Glutamatergic neuron (in vitro differentiated cells): ENCODE measurements around the gene OR5B3. TPM values are rescaled to one million over a fixed set of nuclear protein-coding genes. Genes with fewer than 3 reads are reported as not detected.

ENCODE experiments used
- DNase-seq: peaks from one replicate; pipeline ENCODE4 v3.0.0; 2022
- H3K27ac Mint-ChIP-seq: one replicate; pipeline ENCODE4 v1.8.0; 2020; ENCODE audit warnings: mild to moderate bottlenecking, mixed read lengths, inconsistent platforms; ENCODE audit not compliant: unreplicated experiment
- H3K27me3 Mint-ChIP-seq: one replicate; pipeline ENCODE4 v1.8.0; 2020; ENCODE audit warnings: mild to moderate bottlenecking, moderate library complexity, mixed read lengths, inconsistent platforms; ENCODE audit not compliant: unreplicated experiment
- H3K36me3 Mint-ChIP-seq: one replicate; pipeline ENCODE4 v1.8.0; 2020; ENCODE audit warnings: mild to moderate bottlenecking, mixed read lengths, inconsistent platforms; ENCODE audit not compliant: unreplicated experiment
- H3K4me1 Mint-ChIP-seq: one replicate; pipeline ENCODE4 v1.8.0; 2020; ENCODE audit warnings: mild to moderate bottlenecking, low read depth, mixed read lengths, inconsistent platforms; ENCODE audit not compliant: unreplicated experiment
- H3K4me3 Mint-ChIP-seq: one replicate; pipeline ENCODE4 v1.8.0; 2020; ENCODE audit warnings: mild to moderate bottlenecking, mixed read lengths, inconsistent platforms; ENCODE audit not compliant: unreplicated experiment
- H3K9me3 Mint-ChIP-seq: one replicate; pipeline ENCODE4 v1.8.0; 2020; ENCODE audit warnings: mild to moderate bottlenecking, moderate library complexity, mixed read lengths, inconsistent platforms; ENCODE audit not compliant: unreplicated experiment
- CTCF ChIP-seq: fragments of 200-600 bp; sonication (generic); IDR thresholded peaks from one replicate; pipeline ENCODE4 v1.5.0; 2021; ENCODE audit not compliant: partially characterized antibody, unreplicated experiment
- total RNA-seq: library from RNA; stranded (reverse); fragmentation: NEBNext Ultra II Directional; extraction: Animal tissue kit (Norgen Biotek cat#: 25700); gene quantifications from one replicate; pipeline ENCODE4 v1.2.1, GENCODE V29; 2021; ENCODE audit not compliant: unreplicated experiment

The OR5B3 gene
- total RNA-seq, 1 donor from 2014 or later: not detected

- no peak for DNase-seq
- Mint-ChIP-seq H3K27me3 (no peaks in the 10 kb centered on the region), H3K4me1 (no peaks in the 10 kb centered on the region), H3K36me3 (no peaks in the 10 kb centered on the region), H3K4me3 (no peak overlapping the region), H3K27ac (no peak overlapping the region), H3K9me3 (no peaks in the 10 kb centered on the region)
- no peak for TF ChIP-seq CTCF
Measured at GRCh38 chr11:58395581-58395980, 11.1 kb downstream of the OR5B3 start.

- Mint-ChIP-seq H3K9me3 (no peaks in the 10 kb centered on the region), H3K4me1 (no peaks in the 10 kb centered on the region), H3K27ac (no peak overlapping the region), H3K36me3 (no peaks in the 10 kb centered on the region), H3K4me3 (no peak overlapping the region), H3K27me3 (no peaks in the 10 kb centered on the region)
- TF ChIP-seq CTCF: no peak
- no peak for DNase-seq
Measured at GRCh38 chr11:58394195-58394594, 12.5 kb downstream of the OR5B3 start.

GRCh38 chr11:58392746-58393145, 13.9 kb downstream of the OR5B3 start:
- DNase-seq: no peak
- Mint-ChIP-seq H3K4me3 (no peak overlapping the region), H3K9me3 (no peaks in the 10 kb centered on the region), H3K27ac (no peak overlapping the region), H3K27me3 (no peaks in the 10 kb centered on the region), H3K36me3 (no peaks in the 10 kb centered on the region), H3K4me1 (no peaks in the 10 kb centered on the region)
- no peak for TF ChIP-seq CTCF

- Mint-ChIP-seq H3K27ac (no peak overlapping the region), H3K27me3 (no peaks in the 10 kb centered on the region), H3K4me1 (no peaks in the 10 kb centered on the region), H3K36me3 (no peaks in the 10 kb centered on the region), H3K4me3 (no peak overlapping the region), H3K9me3 (no peaks in the 10 kb centered on the region)
- TF ChIP-seq CTCF: no peak
- no peak for DNase-seq
Measured at GRCh38 chr11:58391879-58392278, 14.8 kb downstream of the OR5B3 start.

GRCh38 chr11:58390551-58391063, 16.1 kb downstream of the OR5B3 start:
- H3K4me1 Mint-ChIP-seq: no peaks in the 10 kb centered on the region
- TF ChIP-seq CTCF: no peak
- H3K36me3 Mint-ChIP-seq: no peaks in the 10 kb centered on the region
- H3K27me3 Mint-ChIP-seq: no peaks in the 10 kb centered on the region
- DNase-seq: no peak
- no peak overlapping the region for H3K27ac Mint-ChIP-seq
- no peak overlapping the region for H3K4me3 Mint-ChIP-seq
- no peaks in the 10 kb centered on the region for H3K9me3 Mint-ChIP-seq
